GM12892 (cell line): ENCODE measurements around the gene UGT8.

Source experiments
- POLR2A ChIP-seq: IDR thresholded peaks from 2 replicates; pipeline ENCODE4 v1.6.1; 2011; ENCODE audit warnings: low read depth, low read length, control low read depth
- POLR2AphosphoS5 ChIP-seq: IDR thresholded peaks from 2 replicates; pipeline ENCODE4 v1.6.1; 2011; ENCODE audit warnings: low read depth, low read length, control low read depth
- TAF1 ChIP-seq: IDR thresholded peaks from 2 replicates; pipeline ENCODE4 v1.6.1; 2011; ENCODE audit warnings: low read depth, mild to moderate bottlenecking, control low read depth, low read length, borderline replicate concordance

- no peak for TF ChIP-seq POLR2A
- TF ChIP-seq POLR2AphosphoS5, result no peak
- no peak for TF ChIP-seq TAF1
Measured at GRCh38 chr4:114727461-114727860, 128.9 kb downstream of the UGT8 start.
